H1 (cell line): ENCODE results near the gene CMSS1. TPM values are rescaled to one million over a fixed set of nuclear protein-coding genes. Genes with fewer than 3 reads are reported as not detected.

Source experiments
- CTCF ChIA-PET: fragments of 300-600 bp; sonication (Branson Sonifier 250); formaldehyde crosslinking; loops from one replicate; lab custom pipeline; 2021; ENCODE audit not compliant: partially characterized antibody; lab: Charles Lee
- POLR2A ChIA-PET: fragments of 300-600 bp; sonication (Branson Sonifier 250); formaldehyde crosslinking; loops from one replicate; lab custom pipeline; 2021; ENCODE audit warnings: inconsistent platforms; ENCODE audit not compliant: partially characterized antibody; lab: Charles Lee
- DNase-seq, 2 experiments: peaks; one replicate each; pipeline versions ENCODE4 v3.0.0 to v3.0.0-alpha.2; 2010 to 2022; ENCODE audit warnings: low spot score in 2 of 2, low read depth in 1 of 2, mixed read lengths in 1 of 2
- FAIRE-seq: peaks from 2 replicates; lab custom pipeline; 2011; peaks lifted over from hg19 to GRCh38; lab: Jason Lieb, UNC
- H2AFZ ChIP-seq: 2 replicates; pipeline ENCODE4 v1.8.1; 2012; ENCODE audit warnings: low read length, inconsistent platforms
- H2AK5ac ChIP-seq: 2 replicates; pipeline ENCODE4 v1.6.1; 2013; ENCODE audit warnings: low read depth, low read length
- H2BK120ac ChIP-seq: replicated peaks from 2 replicates; pipeline ENCODE3; 2013; ENCODE audit warnings: low read depth, low read length, inconsistent platforms
- H2BK12ac ChIP-seq: 2 replicates; pipeline ENCODE4 v1.6.1; 2013; ENCODE audit warnings: low read depth, low read length
- H2BK15ac ChIP-seq: 2 replicates; pipeline ENCODE4 v1.6.1; 2013; ENCODE audit warnings: low read length
- H2BK20ac ChIP-seq: 2 replicates; pipeline ENCODE4 v1.6.1; 2013; ENCODE audit warnings: low read length
- H2BK5ac ChIP-seq: 2 replicates; pipeline ENCODE4 v1.6.1; 2013; ENCODE audit warnings: low read depth, low read length
- H3K14ac ChIP-seq: 2 replicates; pipeline ENCODE4 v1.6.1; 2013; ENCODE audit warnings: inconsistent platforms; ENCODE audit not compliant: insufficient read length
- H3K18ac ChIP-seq: 2 replicates; pipeline ENCODE4 v1.6.1; 2013; ENCODE audit warnings: low read length; ENCODE audit errors: extremely low read depth
- H3K23ac ChIP-seq: 2 replicates; pipeline ENCODE4 v1.6.1; 2013; ENCODE audit warnings: inconsistent platforms; ENCODE audit not compliant: insufficient read length
- H3K23me2 ChIP-seq: 2 replicates; pipeline ENCODE4 v1.6.1; 2013; ENCODE audit warnings: low read depth, low read length
- H3K27ac ChIP-seq: 2 replicates; pipeline ENCODE4 v1.6.1; 2011; ENCODE audit warnings: low read depth, low read length, inconsistent platforms
- H3K27me3 ChIP-seq, 4 experiments: replicated peaks in 1 of 4; 1 replicate in 1 of 4; 2 replicates in 3 of 4; pipeline versions ENCODE4 v1.6.1 to v1.8.1; 2011 to 2013; ENCODE audit warnings: low read length in 3 of 4, mild to moderate bottlenecking in 3 of 4, inconsistent platforms in 2 of 4, mixed read lengths in 2 of 4, moderate library complexity in 1 of 4; ENCODE audit not compliant: control insufficient read depth in 3 of 4, insufficient read depth in 3 of 4; ENCODE audit errors: extremely low read depth in 1 of 4
- H3K36me3 ChIP-seq, 4 experiments: 2 replicates each; pipeline versions ENCODE4 v1.6.1 to v1.8.1; 2011 to 2013; ENCODE audit warnings: mild to moderate bottlenecking in 4 of 4, low read length in 3 of 4, moderate library complexity in 2 of 4, control low read depth in 1 of 4, inconsistent platforms in 1 of 4; ENCODE audit not compliant: insufficient read depth in 4 of 4, control insufficient read depth in 2 of 4
- H3K4ac ChIP-seq: replicated peaks from 2 replicates; pipeline ENCODE3; 2013; ENCODE audit warnings: low read length, low read depth, mixed read lengths, inconsistent platforms; ENCODE audit not compliant: insufficient read length
- H3K4me1 ChIP-seq, 4 experiments: replicated peaks in 1 of 4; 1 replicate in 1 of 4; 2 replicates in 3 of 4; pipeline versions ENCODE4 v1.6.1 to v1.8.1; 2011 to 2013; ENCODE audit warnings: low read length in 3 of 4, inconsistent platforms in 2 of 4, mixed read lengths in 1 of 4; ENCODE audit not compliant: insufficient read depth in 4 of 4, control insufficient read depth in 3 of 4
- H3K4me2 ChIP-seq, 2 experiments: 2 replicates each; pipeline versions ENCODE4 v1.6.1 to v1.8.1; 2011 to 2013; ENCODE audit warnings: low read depth in 2 of 2, low read length in 2 of 2, control low read depth in 1 of 2, inconsistent platforms in 1 of 2, mild to moderate bottlenecking in 1 of 2; ENCODE audit not compliant: insufficient read depth in 1 of 2
- H3K4me3 ChIP-seq, 4 experiments: fragments of 200-600, 300-600 bp in 1 of 4; sonication (generic), shearing (Covaris generic), sonication (Bioruptor Twin) in 1 of 4; 2 replicates each; pipeline versions ENCODE4 v1.5.1 to v1.8.1; 2011 to 2016; ENCODE audit warnings: low read length in 4 of 4, low read depth in 3 of 4, control low read depth in 2 of 4, inconsistent platforms in 2 of 4, mild to moderate bottlenecking in 2 of 4, mixed read lengths in 1 of 4, moderate library complexity in 1 of 4; ENCODE audit not compliant: insufficient read depth in 2 of 4; ENCODE audit errors: extremely low read depth in 1 of 4
- H3K56ac ChIP-seq: replicated peaks from 2 replicates; pipeline ENCODE3; 2013; ENCODE audit warnings: low read depth, mild to moderate bottlenecking, mixed read lengths, low read length, inconsistent platforms; ENCODE audit not compliant: insufficient read length
- H3K79me1 ChIP-seq: 2 replicates; pipeline ENCODE4 v1.6.1; 2013; ENCODE audit warnings: low read depth, low read length, control low read depth
- H3K79me2 ChIP-seq, 2 experiments: 2 replicates each; pipeline versions ENCODE4 v1.6.1 to v1.8.1; 2012 to 2013; ENCODE audit warnings: low read length in 2 of 2, mild to moderate bottlenecking in 2 of 2, inconsistent platforms in 1 of 2; ENCODE audit not compliant: insufficient read depth in 2 of 2, control insufficient read depth in 1 of 2
- H3K9ac ChIP-seq, 4 experiments: replicated peaks in 1 of 4; 1 replicate in 1 of 4; 2 replicates in 3 of 4; pipeline versions ENCODE4 v1.6.1 to v1.8.1; 2011 to 2013; ENCODE audit warnings: low read depth in 3 of 4, low read length in 3 of 4, control low read depth in 2 of 4, mild to moderate bottlenecking in 2 of 4, moderate library complexity in 2 of 4, inconsistent platforms in 1 of 4; ENCODE audit errors: extremely low read depth in 1 of 4
- H3K9me3 ChIP-seq, 2 experiments: 2 replicates each; pipeline versions ENCODE4 v1.6.1 to v1.8.1; 2012 to 2013; ENCODE audit warnings: mild to moderate bottlenecking in 2 of 2, moderate library complexity in 2 of 2, control low read depth in 1 of 2, inconsistent platforms in 1 of 2, low read depth in 1 of 2, low read length in 1 of 2, mixed read lengths in 1 of 2; ENCODE audit not compliant: insufficient read depth in 2 of 2
- H4K20me1 ChIP-seq, 2 experiments: replicated peaks in 1 of 2; 2 replicates each; pipeline versions ENCODE3 to v1.8.1; 2011 to 2013; ENCODE audit warnings: inconsistent platforms in 2 of 2, low read length in 2 of 2, mild to moderate bottlenecking in 1 of 2; ENCODE audit not compliant: insufficient read depth in 2 of 2, control insufficient read depth in 1 of 2
- H4K5ac ChIP-seq: 2 replicates; pipeline ENCODE4 v1.6.1; 2013; ENCODE audit warnings: low read length, low read depth, mixed read lengths, inconsistent platforms; ENCODE audit not compliant: insufficient read length
- H4K8ac ChIP-seq: 2 replicates; pipeline ENCODE4 v1.8.0; 2013; ENCODE audit warnings: mild to moderate bottlenecking, moderate library complexity, low read length, inconsistent platforms; ENCODE audit not compliant: insufficient read depth; ENCODE audit errors: extremely low read depth
- H4K91ac ChIP-seq: replicated peaks from 2 replicates; pipeline ENCODE3; 2013; ENCODE audit warnings: low read length, mixed read lengths, inconsistent platforms; ENCODE audit not compliant: insufficient read length
- CBX5 ChIP-seq: fragments of 300-800, 300-1000 bp; sonication (generic); IDR thresholded peaks from 2 replicates; pipeline ENCODE4 v1.7.1; 2016; ENCODE audit warnings: antibody characterized with exemption, low read length, low read depth
- CBX8 ChIP-seq: fragments of 300-800, 300-1000 bp; sonication (generic); IDR thresholded peaks from 2 replicates; pipeline ENCODE4 v1.7.1; 2016; ENCODE audit warnings: low read depth, low read length, borderline replicate concordance
- GTF2F1 ChIP-seq: IDR thresholded peaks from 2 replicates; pipeline ENCODE4 v1.6.1; 2012; ENCODE audit warnings: low read depth, low read length, improper control_type of control experiment, borderline replicate concordance
- HDAC6 ChIP-seq: IDR thresholded peaks from one replicate; pipeline ENCODE4 v1.7.1; 2012; ENCODE audit warnings: low read depth, mild to moderate bottlenecking, inconsistent platforms, low read length, moderate library complexity
- JUN ChIP-seq: IDR thresholded peaks from 2 replicates; pipeline ENCODE4 v1.6.1; 2011; ENCODE audit warnings: low read depth, mild to moderate bottlenecking, improper control_type of control experiment, low read length
- MAFK ChIP-seq: IDR thresholded peaks from 2 replicates; pipeline ENCODE4 v1.6.1; 2012; ENCODE audit warnings: low read depth, mild to moderate bottlenecking, improper control_type of control experiment, low read length
- POLR2AphosphoS5 ChIP-seq: IDR thresholded peaks from 2 replicates; pipeline ENCODE4 v1.6.1; 2011; ENCODE audit warnings: low read depth, low read length
- RBBP5 ChIP-seq: IDR thresholded peaks from 2 replicates; pipeline ENCODE4 v1.7.1; 2012; ENCODE audit warnings: low read depth, mild to moderate bottlenecking, inconsistent platforms, low read length, moderate library complexity, borderline replicate concordance
- RNF2 ChIP-seq: fragments of 200-900, 300-1000 bp; sonication (generic); IDR thresholded peaks from 2 replicates; pipeline ENCODE4 v1.7.1; 2016; ENCODE audit warnings: borderline replicate concordance, low read depth, mild to moderate bottlenecking, antibody characterized with exemption, low read length; ENCODE audit not compliant: poor library complexity, severe bottlenecking; ENCODE audit errors: missing control alignments
- SRF ChIP-seq: IDR thresholded peaks from 2 replicates; pipeline ENCODE4 v1.6.1; 2011; ENCODE audit warnings: mild to moderate bottlenecking, low read depth, low read length, moderate library complexity
- SUZ12 ChIP-seq: fragments of 200-600 bp; sonication (generic); IDR thresholded peaks from 2 replicates; pipeline ENCODE4 v1.6.1; 2012; ENCODE audit warnings: mild to moderate bottlenecking, inconsistent platforms, low read length, moderate library complexity, mixed read lengths
- TAF1 ChIP-seq: IDR thresholded peaks from 2 replicates; pipeline ENCODE4 v1.6.1; 2011; ENCODE audit warnings: mild to moderate bottlenecking, low read depth, low read length
- TCF12 ChIP-seq: IDR thresholded peaks from 2 replicates; pipeline ENCODE4 v1.6.1; 2011; ENCODE audit warnings: low read depth, mild to moderate bottlenecking, low read length
- TEAD4 ChIP-seq: IDR thresholded peaks from 2 replicates; pipeline ENCODE4 v1.6.1; 2012; ENCODE audit warnings: low read depth, low read length, inconsistent platforms, mixed read lengths
- YY1 ChIP-seq: IDR thresholded peaks from 2 replicates; pipeline ENCODE4 v1.6.1; 2011; ENCODE audit warnings: low read depth, mild to moderate bottlenecking, low read length
- WGBS, 2 experiments: shearing (Covaris generic) in 1 of 2; methylation state at CpG; one replicate each; pipeline versions ENCODE4 v1.1.6 to v1.1.7; 2013 to 2015; ENCODE audit warnings: low lambda C conversion rate in 2 of 2, mixed read lengths in 2 of 2, inconsistent platforms in 1 of 2, low coverage in 1 of 2, missing lambda C conversion rate in 1 of 2; ENCODE audit not compliant: insufficient replicate concordance in 2 of 2, insufficient coverage in 1 of 2, insufficient read length in 1 of 2; ENCODE audit errors: extremely low coverage in 1 of 2, missing lambda C conversion rate in 1 of 2; 5-methylcytosine and 5-hydroxymethylcytosine counted together
- polyA plus RNA-seq, 7 experiments: library from polyadenylated mRNA; depleted of rRNA in 3 of 7; stranded (reverse) in 5 of 7; unstranded in 2 of 7; fragments of >200 nt in 5 of 7; fragments of 200-250 nt in 2 of 7; gene quantifications; 1 replicate in 5 of 7; 2 replicates in 1 of 7; 4 replicates in 1 of 7; pipeline versions ENCODE4 v1.2.1 to v1.2.3, GENCODE V29; 2011 to 2013; ENCODE audit warnings: missing spikeins in 2 of 7, mixed read lengths in 2 of 7
- total RNA-seq: library from RNA; stranded (reverse); fragmentation: NEBNext Ultra II Directional; extraction: Animal tissue kit (Norgen Biotek cat#: 25700); gene quantifications from 2 replicates; pipeline ENCODE4 v1.2.1, GENCODE V29; 2021

CMSS1 gene
- total and polyA plus RNA-seq, 2 of the 8 experiments (the other 6 are each of a cell fraction or from before 2014, with no cell fraction given), result 15.2 to 75.1 TPM

GRCh38 chr3:100123112-100123511, 305.4 kb downstream of the CMSS1 start:
- Histone ChIP-seq H4K20me1 (no peaks in the 10 kb centered on the region), H2AK5ac (no peak overlapping the region), H3K23ac (no peak overlapping the region), H2BK120ac (no peak overlapping the region), H3K23me2 (no peaks in the 10 kb centered on the region), H3K14ac (no peak overlapping the region), H2BK12ac (no peak overlapping the region), H3K36me3 (no peaks in the 10 kb centered on the region), H3K79me2 (no peaks in the 10 kb centered on the region), H4K91ac (no peak overlapping the region), H3K9me3 (no peaks in the 10 kb centered on the region), H4K8ac (no peak overlapping the region), H4K5ac (no peak overlapping the region), H3K56ac (no peak overlapping the region), H2BK20ac (no peak overlapping the region), H3K27ac (no peak overlapping the region), H3K4me2 (no peak overlapping the region), H2BK15ac (no peak overlapping the region), H3K4me3 (no peak overlapping the region), H2AFZ (no peak overlapping the region), H3K27me3 (no peaks in the 10 kb centered on the region), H3K4me1 (peaks cover 0 to 2% (median under 1%) of the 10 kb centered on the region in 4 experiments; a peak in 1 of 7 replicates), H3K4ac (no peak overlapping the region), H3K18ac (no peak overlapping the region), H3K9ac (no peak overlapping the region), H2BK5ac (no peak overlapping the region), H3K79me1 (no peaks in the 10 kb centered on the region)
- DNase-seq, result no peak
- ChIA-PET POLR2A (no interaction called here), CTCF (interaction anchor here (1.2 kb wide), 1 partner anchor 54 kb away, joined by 3 read pairs; no protein-coding TSS in a partner anchor)
- no peak for FAIRE-seq
- 84% methylated on average over 4 of the region's 4 CpGs; no CpG with 5 or more reads in 1 of the 2 experiments for WGBS, 2 experiments
- no peak for TF ChIP-seq YY1
- TF ChIP-seq TCF12, result no peak
- no peak for TF ChIP-seq HDAC6
- no peak for TF ChIP-seq TAF1
- no peak for TF ChIP-seq POLR2AphosphoS5
- no peak for TF ChIP-seq CBX8
- no peak for TF ChIP-seq CBX5
- TF ChIP-seq RNF2, result no peak
- TF ChIP-seq MAFK, result no peak
- no peak for TF ChIP-seq JUN
- no peak for TF ChIP-seq SUZ12
- TF ChIP-seq RBBP5, result no peak
- no peak for TF ChIP-seq SRF
- TF ChIP-seq GTF2F1, result no peak
- no peak for TF ChIP-seq TEAD4
